ENCODE results near the gene MYOF. TPM values are rescaled to one million over a fixed set of nuclear protein-coding genes. Genes with fewer than 3 reads are reported as not detected.
A peak's percentile ranks its signal among the peaks of the same experiment; 100 is the strongest.

MYOF gene
- polyA plus RNA-seq, 1 of the 3 experiments (the other 2 are of a cell fraction): 103 TPM

DNA sequence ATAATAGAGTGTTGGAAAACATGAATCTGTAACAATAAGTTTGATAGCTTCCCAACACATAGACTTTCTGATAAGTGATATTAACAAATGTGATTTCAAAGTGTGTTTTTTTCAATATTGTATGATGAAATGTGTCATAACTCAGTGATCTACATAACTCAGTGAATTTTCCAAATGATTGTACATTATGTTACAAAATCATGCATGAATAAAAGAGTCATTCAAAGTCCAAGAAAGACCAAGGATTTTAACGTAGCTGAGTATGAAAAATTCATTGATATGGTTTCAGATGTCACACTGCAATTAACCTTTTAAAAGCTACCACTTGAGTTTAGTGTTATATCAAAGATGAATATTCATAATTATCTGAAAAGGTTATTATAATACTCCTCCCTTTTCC is 111.2 kb downstream of the MYOF start (continued):
- TF ChIP-seq IRF3 (IDR thresholded peaks at IDR 0.05; ENCODE audit: low read depth, low read length): no peak

- 66% methylated on average over 6 of the region's 6 CpGs for WGBS (ENCODE audit: low lambda C conversion rate)
- Histone ChIP-seq H3K36me3 (replicated peaks in 1 of 2; ENCODE audit: control insufficient read depth in 1 of 2, insufficient read depth in 2 of 2, low read length in 1 of 2) (peaks cover 71 to 85% of the 10 kb centered on the region in 2 experiments), H3K4me2 (no peak overlapping the region), H3K27ac (ENCODE audit: low read depth in 2 of 2, low read length in 1 of 2) (peak overlapping the region in 1 of 2 experiments; percentile 53; a peak in 2 of 4 replicates), H3K4me1 (ENCODE audit: control insufficient read depth in 1 of 2, insufficient read depth in 2 of 2, low read depth in 1 of 2, low read length in 1 of 2) (peaks cover 0 to 4% of the 10 kb centered on the region in 2 experiments; a peak in 2 of 4 replicates), H4K20me1 (ENCODE audit: insufficient read depth) (no peaks in the 10 kb centered on the region), H3K9ac (no peak overlapping the region), H3F3A (replicated peaks; ENCODE audit: insufficient read depth) (no peaks in the 10 kb centered on the region), H3K9me2 (no peaks in the 10 kb centered on the region), H3K79me2 (ENCODE audit: insufficient read depth) (peaks cover 4% of the 10 kb centered on the region; the same call in 1 of the 2 replicates), H3K27me3 (ENCODE audit: insufficient read depth) (no peaks in the 10 kb centered on the region), H2AFZ (ENCODE audit: low read depth) (no peak overlapping the region), H3K4me3 (ENCODE audit: low read depth in 2 of 2, low read length in 1 of 2) (no peak overlapping the region), H3K9me3 (no peaks in the 10 kb centered on the region)
- DNase-seq: peak; percentile 36
- TF ChIP-seq RXRA (IDR thresholded peaks at IDR 0.05; ENCODE audit: borderline replicate concordance, low read depth) (no peak), GATA2 (CRISPR knock-in tag; IDR thresholded peaks at IDR 0.05) (peak; percentile 52; the same call in 1 of the 2 replicates), RCOR1 (IDR thresholded peaks at IDR 0.05; ENCODE audit: low read length) (peak; percentile 62; the same call in 1 of the 2 replicates), CHD2 (IDR thresholded peaks at IDR 0.05; ENCODE audit: low read length, partially characterized antibody) (peak; percentile 41), EP300 (IDR thresholded peaks at IDR 0.05; ENCODE audit: borderline replicate concordance in 1 of 2, low read depth in 1 of 2, low read length in 1 of 2) (0 out of 4 replicates have a peak, but pooled peaks of 1 of the 2 experiments have one; percentile 36)
- ChIA-PET POLR2A (no interaction called here), CTCF (interaction anchor here (0.9 to 3.8 kb wide), 6 partner anchors 12 to 290 kb away, joined by 3 to 23 read pairs (median 6); partner anchors contain the start of gene MYOF)
Observed at GRCh38 chr10:93369588-93370164, 112.5 kb downstream of the MYOF start.

GRCh38 chr10:93368210-93368609 is 113.9 kb downstream of the MYOF start:
- WGBS (ENCODE audit: low lambda C conversion rate): 100% methylated on average over 2 of the region's 2 CpGs
- no peak overlapping the region for H2AFZ ChIP-seq (ENCODE audit: low read depth)
- H3K27me3 ChIP-seq (ENCODE audit: insufficient read depth): no peaks in the 10 kb centered on the region
- H3K27ac ChIP-seq (ENCODE audit: low read depth in 2 of 2, low read length in 1 of 2): no peak overlapping the region
- no peak overlapping the region for H3K9ac ChIP-seq
- no peaks in the 10 kb centered on the region for H3K9me2 ChIP-seq
- no peak overlapping the region for H3K4me2 ChIP-seq
- H3F3A ChIP-seq (replicated peaks; ENCODE audit: insufficient read depth): no peaks in the 10 kb centered on the region
- H3K36me3 ChIP-seq (replicated peaks in 1 of 2; ENCODE audit: control insufficient read depth in 1 of 2, insufficient read depth in 2 of 2, low read length in 1 of 2): peaks cover 75 to 82% of the 10 kb centered on the region in 2 experiments
- peaks cover 0 to 4% of the 10 kb centered on the region in 2 experiments; a peak in 2 of 4 replicates for H3K4me1 ChIP-seq (ENCODE audit: control insufficient read depth in 1 of 2, insufficient read depth in 2 of 2, low read depth in 1 of 2, low read length in 1 of 2)
- TF ChIP-seq CTCF (IDR thresholded peaks at IDR 0.05) (no peak), ELF1 (IDR thresholded peaks at IDR 0.05) (no peak), TAF1 (IDR thresholded peaks at IDR 0.05; ENCODE audit: borderline replicate concordance, low read depth, low read length) (no peak)
- H4K20me1 ChIP-seq (ENCODE audit: insufficient read depth): no peaks in the 10 kb centered on the region
- H3K4me3 ChIP-seq (ENCODE audit: low read depth in 2 of 2, low read length in 1 of 2): no peak overlapping the region
- no peak for DNase-seq
- no peaks in the 10 kb centered on the region for H3K9me3 ChIP-seq
- H3K79me2 ChIP-seq (ENCODE audit: insufficient read depth): peaks cover 4% of the 10 kb centered on the region; the same call in 1 of the 2 replicates
- CTCF ChIA-PET: interaction anchor here (1.1 to 4.1 kb wide), 6 partner anchors 9 to 289 kb away, joined by 3 to 28 read pairs (median 14); partner anchors contain the start of gene MYOF
- POLR2A ChIA-PET: interaction anchor here (0.6 kb wide), 1 partner anchor 125 kb away, joined by 3 read pairs; no protein-coding TSS in a partner anchor

All from SK-N-SH (cell line).